IMR-90 (cell line): ENCODE results near the gene MPZL3.

Experiments
- BHLHE40 ChIP-seq: fragments of 150-350 bp; IDR thresholded peaks from 2 replicates; pipeline ENCODE4 v1.6.1; 2016; ENCODE audit warnings: mild to moderate bottlenecking, low read depth, low read length
- CEBPB ChIP-seq: IDR thresholded peaks from 2 replicates; pipeline ENCODE4 v1.6.1; 2012; ENCODE audit warnings: low read depth, low read length, improper control_type of control experiment
- CTCF ChIP-seq: conservative IDR thresholded peaks from 2 replicates; pipeline ENCODE4 v1.5.1; 2012; ENCODE audit warnings: mild to moderate bottlenecking, low read depth, low read length, improper control_type of control experiment
- FOS ChIP-seq: fragments of 150-350 bp; IDR thresholded peaks from 2 replicates; pipeline ENCODE4 v1.6.1; 2016; ENCODE audit warnings: low read depth, low read length
- MAFK ChIP-seq: IDR thresholded peaks from 2 replicates; pipeline ENCODE4 v1.6.1; 2012; ENCODE audit warnings: low read depth, low read length, improper control_type of control experiment
- MAZ ChIP-seq: IDR thresholded peaks from 2 replicates; pipeline ENCODE4 v1.6.1; 2012; ENCODE audit warnings: low read depth, mild to moderate bottlenecking, low read length, improper control_type of control experiment, moderate library complexity, borderline replicate concordance
- NFE2L2 ChIP-seq: fragments of 150-350 bp; IDR thresholded peaks from 2 replicates; pipeline ENCODE4 v1.6.1; 2016; ENCODE audit warnings: low read depth, mild to moderate bottlenecking, low read length
- POLR2A ChIP-seq: IDR thresholded peaks from 2 replicates; pipeline ENCODE4 v1.6.1; 2012; ENCODE audit warnings: mild to moderate bottlenecking, low read depth, low read length
- RAD21 ChIP-seq: IDR thresholded peaks from 2 replicates; pipeline ENCODE4 v1.6.1; 2012; ENCODE audit warnings: low read length, improper control_type of control experiment
- RCOR1 ChIP-seq: IDR thresholded peaks from 2 replicates; pipeline ENCODE4 v1.6.1; 2012; ENCODE audit warnings: mild to moderate bottlenecking, low read length, improper control_type of control experiment; ENCODE audit not compliant: insufficient replicate concordance
- RFX5 ChIP-seq: IDR thresholded peaks from 2 replicates; pipeline ENCODE4 v1.8.0; 2012; ENCODE audit warnings: low read depth, mild to moderate bottlenecking, low read length, moderate library complexity
- SMC3 ChIP-seq: fragments of 150-350 bp; IDR thresholded peaks from 2 replicates; pipeline ENCODE4 v1.6.1; 2016; ENCODE audit warnings: low read depth, mild to moderate bottlenecking, antibody characterized with exemption, low read length, moderate library complexity
- USF2 ChIP-seq: fragments of 150-350 bp; IDR thresholded peaks from 2 replicates; pipeline ENCODE4 v1.6.1; 2017; ENCODE audit warnings: mild to moderate bottlenecking, antibody characterized with exemption, low read length, low read depth

- TF ChIP-seq RCOR1 (no peak), POLR2A (no peak), CTCF (no peak), SMC3 (no peak), USF2 (no peak), RAD21 (no peak), MAZ (no peak), FOS (no peak), RFX5 (no peak), MAFK (no peak), CEBPB (no peak), BHLHE40 (no peak), NFE2L2 (no peak)
These were observed 22.8 kb downstream of the MPZL3 start for GRCh38 chr11:118229274-118229847.
